Astrocyte (in vitro differentiated cells and primary cell): Measurements from ENCODE around the gene ALOXE3. TPM values are rescaled to one million over a fixed set of nuclear protein-coding genes. Genes with fewer than 3 reads are reported as not detected.
A peak's percentile ranks its signal among the peaks of the same experiment; 100 is the strongest.

Experiments used
- DNase-seq: peaks from one replicate; pipeline ENCODE4 v3.0.0-alpha.2; 2010; ENCODE audit warnings: low read depth
- FAIRE-seq: peaks from 2 replicates; lab custom pipeline; 2011; peaks lifted over from hg19 to GRCh38; lab: Jason Lieb, UNC
- H2AFZ ChIP-seq: 2 replicates; pipeline ENCODE4 v1.6.0; 2012; ENCODE audit warnings: low read depth, low read length, inconsistent platforms
- H3K27ac ChIP-seq: 2 replicates; pipeline ENCODE4 v1.5.1; 2011; ENCODE audit warnings: low read depth, low read length, inconsistent platforms
- H3K27me3 ChIP-seq: 2 replicates; pipeline ENCODE4 v1.6.0; 2011; ENCODE audit warnings: low read length, inconsistent platforms; ENCODE audit not compliant: insufficient read depth
- H3K36me3 ChIP-seq: 2 replicates; pipeline ENCODE4 v1.5.1; 2011; ENCODE audit warnings: low read length, inconsistent platforms; ENCODE audit not compliant: insufficient read depth
- H3K4me1 ChIP-seq: 2 replicates; pipeline ENCODE4 v1.5.1; 2011; ENCODE audit warnings: low read length, inconsistent platforms; ENCODE audit not compliant: insufficient read depth
- H3K4me2 ChIP-seq: 2 replicates; pipeline ENCODE4 v1.6.0; 2012; ENCODE audit warnings: low read length, inconsistent platforms
- H3K4me3 ChIP-seq: 2 replicates; pipeline ENCODE4 v1.5.1; 2011; ENCODE audit warnings: low read depth, mild to moderate bottlenecking, low read length, inconsistent platforms; ENCODE audit not compliant: insufficient read depth
- H3K79me2 ChIP-seq: 2 replicates; pipeline ENCODE4 v1.6.0; 2012; ENCODE audit warnings: mild to moderate bottlenecking, low read length, inconsistent platforms; ENCODE audit not compliant: insufficient read depth
- H3K9ac ChIP-seq: 2 replicates; pipeline ENCODE4 v1.6.0; 2012; ENCODE audit warnings: mild to moderate bottlenecking, low read length, inconsistent platforms
- H3K9me3 ChIP-seq: 2 replicates; pipeline ENCODE4 v1.5.1; 2012; ENCODE audit warnings: low read depth, mild to moderate bottlenecking, low read length, inconsistent platforms; ENCODE audit not compliant: insufficient read depth
- H4K20me1 ChIP-seq: 2 replicates; pipeline ENCODE4 v1.6.0; 2012; ENCODE audit warnings: low read length, inconsistent platforms; ENCODE audit not compliant: insufficient read depth
- H3K27ac Mint-ChIP-seq: one replicate; pipeline ENCODE4 v1.8.0; 2021; ENCODE audit warnings: mild to moderate bottlenecking, mixed read lengths; ENCODE audit not compliant: unreplicated experiment
- H3K27me3 Mint-ChIP-seq: one replicate; pipeline ENCODE4 v1.8.0; 2021; ENCODE audit warnings: low read depth, mixed read lengths; ENCODE audit not compliant: unreplicated experiment
- H3K36me3 Mint-ChIP-seq: one replicate; pipeline ENCODE4 v1.8.0; 2021; ENCODE audit warnings: low read depth, mixed read lengths; ENCODE audit not compliant: unreplicated experiment
- H3K4me1 Mint-ChIP-seq: one replicate; pipeline ENCODE4 v1.8.0; 2021; ENCODE audit warnings: low read depth, mixed read lengths; ENCODE audit not compliant: unreplicated experiment
- H3K4me3 Mint-ChIP-seq: one replicate; pipeline ENCODE4 v1.8.0; 2021; ENCODE audit warnings: mild to moderate bottlenecking, moderate library complexity, mixed read lengths; ENCODE audit not compliant: unreplicated experiment
- H3K9me3 Mint-ChIP-seq: one replicate; pipeline ENCODE4 v1.8.0; 2021; ENCODE audit warnings: mild to moderate bottlenecking, mixed read lengths; ENCODE audit not compliant: unreplicated experiment
- EZH2 ChIP-seq: IDR thresholded peaks from 2 replicates; pipeline ENCODE4 v1.6.1; 2012; ENCODE audit warnings: mild to moderate bottlenecking, low read length, inconsistent platforms; ENCODE audit not compliant: insufficient read depth
- total RNA-seq: library from RNA; stranded (reverse); gene quantifications from 2 replicates; pipeline ENCODE4 v1.2.1, GENCODE V29; 2021
- TF ChIP-seq, protein P1 (sequence below): IDR thresholded peaks from 2 replicates; pipeline ENCODE4 v1.5.1; 2011; ENCODE audit warnings: low read depth, mild to moderate bottlenecking, inconsistent platforms, low read length, moderate library complexity; ENCODE audit not compliant: insufficient read depth

The ALOXE3 gene
- total RNA-seq, 1 donor from 2014 or later: 0.82 TPM

DNA sequence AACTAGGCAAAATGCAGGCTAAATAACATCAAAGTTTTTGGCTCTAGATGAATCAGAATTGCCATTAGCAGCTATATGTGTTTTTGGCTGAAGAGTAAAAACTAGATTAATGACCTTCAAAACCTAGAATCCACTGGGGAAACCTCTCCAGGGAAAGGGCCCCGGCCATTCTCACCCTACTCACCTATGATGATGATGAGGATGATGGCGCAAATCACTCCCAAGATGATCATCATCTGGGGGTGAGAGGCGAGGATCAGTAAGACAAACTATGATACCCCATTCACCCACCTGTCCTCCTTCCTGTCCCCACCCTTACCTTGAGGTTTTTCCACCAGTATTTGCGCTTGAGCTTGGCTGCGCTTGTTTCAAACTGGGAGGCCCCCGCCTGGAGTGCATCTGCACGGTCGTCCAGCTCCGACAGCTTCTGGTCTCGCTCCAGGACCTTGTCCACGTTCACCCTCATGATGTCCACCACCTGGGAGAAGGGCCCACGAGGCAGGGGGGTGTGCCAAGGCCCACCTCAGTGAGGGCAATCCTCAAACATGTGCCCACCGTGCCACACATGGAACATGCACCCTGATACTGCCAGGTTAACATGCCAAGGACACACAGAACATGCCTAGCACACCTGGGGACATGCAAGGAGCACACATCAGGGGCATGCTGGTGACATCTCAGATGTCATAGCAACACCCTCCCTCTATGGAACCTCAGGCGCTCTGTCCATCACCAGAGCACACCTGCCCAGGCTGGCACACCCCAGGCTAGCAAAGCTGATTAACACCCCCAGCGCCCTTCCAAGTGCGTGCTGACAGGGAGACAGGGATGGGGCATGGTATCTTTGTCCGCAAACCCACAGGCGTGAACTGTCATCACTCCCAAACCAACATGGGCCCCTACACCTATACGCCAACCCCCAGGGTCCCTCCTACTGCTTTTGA is 43.2 kb upstream of the ALOXE3 start:
- DNase-seq (no peak), FAIRE-seq (no peak)
- Histone ChIP-seq H3K79me2 (peaks cover 34% of the 10 kb centered on the region), H3K4me1 (peaks cover 43% of the 10 kb centered on the region), H3K27ac (peak overlapping the region; percentile 91), H3K9me3 (no peaks in the 10 kb centered on the region), H3K4me3 (peak overlapping the region; percentile 94), H3K36me3 (peaks cover 11% of the 10 kb centered on the region), H3K9ac (peak overlapping the region; percentile 100), H3K27me3 (no peaks in the 10 kb centered on the region), H2AFZ (no peak overlapping the region), H4K20me1 (peaks cover 37% of the 10 kb centered on the region), H3K4me2 (peak overlapping the region; percentile 93)
- H3K27ac Mint-ChIP-seq: peak overlapping the region; percentile 84
- no peaks in the 10 kb centered on the region for H3K9me3 Mint-ChIP-seq
- TF ChIP-seq, protein P1, sequence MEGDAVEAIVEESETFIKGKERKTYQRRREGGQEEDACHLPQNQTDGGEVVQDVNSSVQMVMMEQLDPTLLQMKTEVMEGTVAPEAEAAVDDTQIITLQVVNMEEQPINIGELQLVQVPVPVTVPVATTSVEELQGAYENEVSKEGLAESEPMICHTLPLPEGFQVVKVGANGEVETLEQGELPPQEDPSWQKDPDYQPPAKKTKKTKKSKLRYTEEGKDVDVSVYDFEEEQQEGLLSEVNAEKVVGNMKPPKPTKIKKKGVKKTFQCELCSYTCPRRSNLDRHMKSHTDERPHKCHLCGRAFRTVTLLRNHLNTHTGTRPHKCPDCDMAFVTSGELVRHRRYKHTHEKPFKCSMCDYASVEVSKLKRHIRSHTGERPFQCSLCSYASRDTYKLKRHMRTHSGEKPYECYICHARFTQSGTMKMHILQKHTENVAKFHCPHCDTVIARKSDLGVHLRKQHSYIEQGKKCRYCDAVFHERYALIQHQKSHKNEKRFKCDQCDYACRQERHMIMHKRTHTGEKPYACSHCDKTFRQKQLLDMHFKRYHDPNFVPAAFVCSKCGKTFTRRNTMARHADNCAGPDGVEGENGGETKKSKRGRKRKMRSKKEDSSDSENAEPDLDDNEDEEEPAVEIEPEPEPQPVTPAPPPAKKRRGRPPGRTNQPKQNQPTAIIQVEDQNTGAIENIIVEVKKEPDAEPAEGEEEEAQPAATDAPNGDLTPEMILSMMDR: no peak
- no peak for TF ChIP-seq EZH2
- H3K36me3 Mint-ChIP-seq: peaks cover 2% of the 10 kb centered on the region
- peak overlapping the region; percentile 87 for H3K4me3 Mint-ChIP-seq
- peaks cover 25% of the 10 kb centered on the region for H3K4me1 Mint-ChIP-seq
- no peaks in the 10 kb centered on the region for H3K27me3 Mint-ChIP-seq

DNA sequence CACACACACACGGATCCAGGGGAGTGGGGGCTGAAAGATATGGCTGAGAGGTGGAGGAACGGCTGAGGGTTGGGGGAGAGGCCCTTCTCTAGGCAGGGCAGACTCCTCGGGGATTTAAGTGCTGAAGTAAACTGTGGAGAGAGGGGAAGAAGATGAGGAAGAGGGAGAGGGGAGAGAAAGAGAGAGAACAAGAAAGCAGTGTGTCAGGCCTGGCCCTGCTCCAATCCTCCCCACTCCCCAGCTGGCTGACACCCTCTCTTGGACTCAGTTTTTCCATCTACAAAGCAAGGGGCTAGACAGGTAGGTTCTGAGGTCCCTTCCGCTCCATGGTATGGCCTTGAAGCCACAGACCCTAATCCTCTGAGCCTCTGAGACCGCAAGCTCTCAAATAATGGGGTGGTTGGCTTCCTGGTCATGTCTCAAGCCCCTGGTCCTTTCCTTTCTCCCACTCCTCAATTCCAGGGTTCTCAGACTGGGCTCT is 42.5 kb upstream of the ALOXE3 start:
- H3K9ac ChIP-seq: peak overlapping the region; percentile 100
- peaks cover 46% of the 10 kb centered on the region for H3K4me1 ChIP-seq
- TF ChIP-seq, protein P1: no peak
- no peak for TF ChIP-seq EZH2
- no peak for DNase-seq
- H3K4me1 Mint-ChIP-seq: peaks cover 25% of the 10 kb centered on the region
- H3K4me3 ChIP-seq: peak overlapping the region; percentile 94
- peak overlapping the region; percentile 47 for H3K27ac Mint-ChIP-seq
- H3K36me3 Mint-ChIP-seq: peaks cover 2% of the 10 kb centered on the region
- peaks cover 11% of the 10 kb centered on the region for H3K36me3 ChIP-seq
- H4K20me1 ChIP-seq: peaks cover 37% of the 10 kb centered on the region
- H3K9me3 Mint-ChIP-seq: no peaks in the 10 kb centered on the region
- H2AFZ ChIP-seq: no peak overlapping the region
- H3K4me2 ChIP-seq: peak overlapping the region; percentile 93
- no peaks in the 10 kb centered on the region for H3K9me3 ChIP-seq
- peak overlapping the region; percentile 37 for H3K4me3 Mint-ChIP-seq
- no peak for FAIRE-seq
- H3K27ac ChIP-seq: no peak overlapping the region
- H3K27me3 Mint-ChIP-seq: no peaks in the 10 kb centered on the region
- peaks cover 34% of the 10 kb centered on the region for H3K79me2 ChIP-seq
- no peaks in the 10 kb centered on the region for H3K27me3 ChIP-seq

DNA sequence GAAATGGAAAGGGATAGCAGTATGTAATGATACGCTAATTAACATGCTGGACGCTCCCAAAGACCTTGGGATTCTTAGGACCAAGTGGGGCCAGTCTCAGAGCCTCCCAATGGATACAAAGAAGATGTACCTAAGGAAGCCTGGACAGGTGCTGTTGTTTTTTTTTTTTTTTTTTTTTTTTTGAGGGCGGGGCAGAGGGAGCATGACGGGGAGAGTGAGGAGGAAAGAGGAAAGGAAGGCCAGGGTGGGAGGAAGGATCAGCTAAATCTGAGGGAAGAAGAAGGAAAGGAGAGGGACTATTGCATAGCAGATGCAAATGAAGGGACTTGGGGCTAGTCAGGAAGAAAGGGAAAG is 41.9 kb upstream of the ALOXE3 start:
- Mint-ChIP-seq H3K27me3 (no peaks in the 10 kb centered on the region), H3K4me3 (peak overlapping the region; percentile 40), H3K9me3 (no peaks in the 10 kb centered on the region), H3K36me3 (peaks cover 2% of the 10 kb centered on the region), H3K27ac (no peak overlapping the region), H3K4me1 (peaks cover 25% of the 10 kb centered on the region)
- peak overlapping the region; percentile 100 for H3K9ac ChIP-seq
- H3K27ac ChIP-seq: no peak overlapping the region
- no peaks in the 10 kb centered on the region for H3K27me3 ChIP-seq
- FAIRE-seq (no peak), DNase-seq (no peak)
- H3K4me1 ChIP-seq: peaks cover 52% of the 10 kb centered on the region
- peaks cover 37% of the 10 kb centered on the region for H4K20me1 ChIP-seq
- TF ChIP-seq EZH2: no peak
- TF ChIP-seq, protein P1: no peak
- H3K79me2 ChIP-seq: peaks cover 34% of the 10 kb centered on the region
- H3K36me3 ChIP-seq: peaks cover 11% of the 10 kb centered on the region
- H3K9me3 ChIP-seq: no peaks in the 10 kb centered on the region
- no peak overlapping the region for H3K4me2 ChIP-seq
- H2AFZ ChIP-seq: no peak overlapping the region
- H3K4me3 ChIP-seq: no peak overlapping the region
